GM23338 (cell line): ENCODE results near the gene ARFGEF2. TPM values are rescaled to one million over a fixed set of nuclear protein-coding genes. Genes with fewer than 3 reads are reported as not detected.
"Not testable (repeated sequence)": the region's sequence is repeated elsewhere in the genome, so short reads cannot be mapped to it uniquely, and the experiment has no call there.

Source experiments
- ATAC-seq: fragments of 200-7000 bp; cut with Tn5 transposase; 3 replicates; pipeline ENCODE4 v1.9.1; 2020
- DNase-seq: peaks from one replicate; pipeline ENCODE4 v3.0.0-alpha.2; 2015; ENCODE audit warnings: low spot score
- H2AFZ ChIP-seq: fragments of 200-600 bp; sonication (generic); 2 replicates; pipeline ENCODE4 v1.8.0; 2016; ENCODE audit warnings: antibody characterized with exemption, mild to moderate bottlenecking, moderate library complexity
- H3F3A ChIP-seq: fragments of 200-600 bp; sonication (generic); replicated peaks from 2 replicates; pipeline ENCODE4 v1.8.0; 2017; ENCODE audit warnings: antibody characterized with exemption, mixed run types, low read depth
- H3K27ac ChIP-seq: fragments of 200-600 bp; sonication (generic); 2 replicates; pipeline ENCODE4 v1.6.1; 2016; ENCODE audit warnings: low read depth
- H3K27me3 ChIP-seq: fragments of 200-600 bp; sonication (generic); 2 replicates; pipeline ENCODE4 v1.8.0; 2016; ENCODE audit warnings: mild to moderate bottlenecking, mixed run types, moderate library complexity; ENCODE audit not compliant: insufficient read depth
- H3K36me3 ChIP-seq: fragments of 200-600 bp; sonication (generic); 2 replicates; pipeline ENCODE4 v1.8.0; 2016; ENCODE audit warnings: mild to moderate bottlenecking; ENCODE audit not compliant: insufficient read depth
- H3K4me1 ChIP-seq: fragments of 200-600 bp; sonication (generic); 2 replicates; pipeline ENCODE4 v1.8.0; 2016; ENCODE audit warnings: mild to moderate bottlenecking, moderate library complexity; ENCODE audit not compliant: insufficient read depth
- H3K4me2 ChIP-seq: fragments of 200-600 bp; sonication (generic); 2 replicates; pipeline ENCODE4 v1.7.1; 2017; ENCODE audit warnings: mixed run types
- H3K4me3 ChIP-seq: fragments of 200-600 bp; sonication (generic); 2 replicates; pipeline ENCODE4 v1.6.1; 2016; ENCODE audit warnings: mixed run types
- H3K79me2 ChIP-seq: fragments of 200-600 bp; sonication (generic); replicated peaks from 2 replicates; pipeline ENCODE4 v1.8.0; 2017; ENCODE audit warnings: mild to moderate bottlenecking; ENCODE audit not compliant: insufficient read depth
- H3K9me2 ChIP-seq: fragments of 200-600 bp; sonication (generic); 2 replicates; pipeline ENCODE4 v1.8.0; 2017; ENCODE audit not compliant: insufficient read depth
- H4K20me1 ChIP-seq: fragments of 200-600 bp; sonication (generic); replicated peaks from 2 replicates; pipeline ENCODE4 v1.8.0; 2017; ENCODE audit warnings: mild to moderate bottlenecking; ENCODE audit not compliant: insufficient read depth
- H3K27ac Mint-ChIP-seq: 2 replicates; pipeline ENCODE4 v1.8.0; 2020; ENCODE audit warnings: inconsistent platforms, mild to moderate bottlenecking, moderate library complexity, mixed read lengths
- H3K27me3 Mint-ChIP-seq: 3 replicates; pipeline ENCODE4 v1.8.0; 2022; ENCODE audit warnings: low read depth, mild to moderate bottlenecking, moderate library complexity, mixed read lengths, inconsistent platforms; ENCODE audit not compliant: insufficient read depth, poor library complexity
- H3K36me3 Mint-ChIP-seq: 3 replicates; pipeline ENCODE4 v1.8.0; 2021; ENCODE audit warnings: low read depth, mild to moderate bottlenecking, inconsistent platforms, moderate library complexity, mixed read lengths
- H3K4me1 Mint-ChIP-seq: 3 replicates; pipeline ENCODE4 v1.8.0; 2020; ENCODE audit warnings: mild to moderate bottlenecking, inconsistent platforms, mixed read lengths
- H3K4me3 Mint-ChIP-seq: 3 replicates; pipeline ENCODE4 v1.8.0; 2021; ENCODE audit warnings: moderate library complexity, mild to moderate bottlenecking, inconsistent platforms, mixed read lengths
- H3K9me3 Mint-ChIP-seq: 3 replicates; pipeline ENCODE4 v1.8.0; 2020; ENCODE audit warnings: moderate library complexity, mild to moderate bottlenecking, inconsistent platforms, mixed read lengths
- CREB1 ChIP-seq: fragments of 250-450 bp; sonication (Bioruptor Pico); IDR thresholded peaks from 2 replicates; pipeline ENCODE4 v1.5.0; 2020; ENCODE audit warnings: low read depth, mild to moderate bottlenecking, moderate library complexity
- EZH2 ChIP-seq: fragments of 200-600 bp; sonication (generic); IDR thresholded peaks from one replicate; pipeline ENCODE4 v1.8.0; 2017; ENCODE audit warnings: antibody characterized with exemption, mild to moderate bottlenecking, low read depth; ENCODE audit not compliant: unreplicated experiment
- JUNB ChIP-seq: IDR thresholded peaks from one replicate; pipeline ENCODE4 v1.6.1; 2016; ENCODE audit warnings: antibody characterized with exemption; ENCODE audit not compliant: unreplicated experiment
- ZNF114 ChIP-seq: fragments of 250-450 bp; sonication (Bioruptor Pico); IDR thresholded peaks from 2 replicates; pipeline ENCODE4 v1.5.0; 2020; ENCODE audit warnings: mild to moderate bottlenecking, moderate library complexity
- ZNF331 ChIP-seq: fragments of 250-450 bp; sonication (Bioruptor Pico); IDR thresholded peaks from 2 replicates; pipeline ENCODE4 v1.5.0; 2020; ENCODE audit warnings: low read depth, mild to moderate bottlenecking, moderate library complexity
- ZNF462 ChIP-seq: fragments of 250-450 bp; sonication (Bioruptor Pico); IDR thresholded peaks from 2 replicates; pipeline ENCODE4 v1.5.0; 2020; ENCODE audit warnings: mild to moderate bottlenecking, moderate library complexity
- polyA plus RNA-seq: library from polyadenylated mRNA; unstranded; fragments of >200 nt; fragmentation: Nextera tagmentation; extraction: Ambion mirVana; gene quantifications from 2 replicates; pipeline ENCODE4 v1.2.1, GENCODE V29; 2016
- total RNA-seq: library from RNA; depleted of rRNA; stranded (reverse); fragments of >200 nt; shearing (Covaris generic); gene quantifications from 2 replicates; pipeline ENCODE4 v1.2.3, GENCODE V29; 2014
- TF ChIP-seq, protein P1 (sequence below): IDR thresholded peaks from 2 replicates; pipeline ENCODE4 v1.6.1; 2016; ENCODE audit warnings: antibody characterized with exemption

Gene ARFGEF2
- total and polyA plus RNA-seq, 2 experiments from 2014 or later: 7.2 to 25.5 TPM

GRCh38 chr20:48975955-48976354 is 54.4 kb downstream of the ARFGEF2 start:
- peaks cover 41% of the 10 kb centered on the region for H3K36me3 ChIP-seq
- H3K4me1 ChIP-seq: no peaks in the 10 kb centered on the region
- Mint-ChIP-seq H3K36me3 (peaks cover 52% of the 10 kb centered on the region), H3K4me3 (no peak overlapping the region), H3K27ac (no peak overlapping the region), H3K4me1 (no peaks in the 10 kb centered on the region), H3K9me3 (no peaks in the 10 kb centered on the region), H3K27me3 (no peaks in the 10 kb centered on the region)
- no peak overlapping the region for H2AFZ ChIP-seq
- H4K20me1 ChIP-seq: peaks cover 5% of the 10 kb centered on the region; the same call in 1 of the 2 replicates
- no peaks in the 10 kb centered on the region for H3F3A ChIP-seq
- TF ChIP-seq ZNF331 (CRISPR knock-in tag) (no peak), CREB1 (CRISPR knock-in tag) (no peak), ZNF114 (no peak), EZH2 (no peak), JUNB (no peak), ZNF462 (CRISPR knock-in tag) (no peak)
- TF ChIP-seq, protein P1, sequence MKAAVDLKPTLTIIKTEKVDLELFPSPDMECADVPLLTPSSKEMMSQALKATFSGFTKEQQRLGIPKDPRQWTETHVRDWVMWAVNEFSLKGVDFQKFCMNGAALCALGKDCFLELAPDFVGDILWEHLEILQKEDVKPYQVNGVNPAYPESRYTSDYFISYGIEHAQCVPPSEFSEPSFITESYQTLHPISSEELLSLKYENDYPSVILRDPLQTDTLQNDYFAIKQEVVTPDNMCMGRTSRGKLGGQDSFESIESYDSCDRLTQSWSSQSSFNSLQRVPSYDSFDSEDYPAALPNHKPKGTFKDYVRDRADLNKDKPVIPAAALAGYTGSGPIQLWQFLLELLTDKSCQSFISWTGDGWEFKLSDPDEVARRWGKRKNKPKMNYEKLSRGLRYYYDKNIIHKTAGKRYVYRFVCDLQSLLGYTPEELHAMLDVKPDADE: no peak
- no peak overlapping the region for H3K4me2 ChIP-seq
- H3K27me3 ChIP-seq: no peaks in the 10 kb centered on the region
- no peak overlapping the region for H3K27ac ChIP-seq
- ATAC-seq (no peak), DNase-seq (no peak)
- H3K9me2 ChIP-seq: no peaks in the 10 kb centered on the region
- peaks cover 4% of the 10 kb centered on the region; the same call in 1 of the 2 replicates for H3K79me2 ChIP-seq
- H3K4me3 ChIP-seq: no peak overlapping the region

- DNase-seq, H3K4me3 Mint-ChIP-seq, H3K4me1 ChIP-seq, H3K27ac ChIP-seq, H3K27ac Mint-ChIP-seq, H3K4me3 ChIP-seq, H3K4me1 Mint-ChIP-seq, H4K20me1 ChIP-seq, H3K9me2 ChIP-seq, H3K79me2 ChIP-seq, ATAC-seq, H3F3A ChIP-seq, H3K27me3 ChIP-seq, H3K27me3 Mint-ChIP-seq, H2AFZ ChIP-seq, H3K4me2 ChIP-seq: not testable (repeated sequence)
- Mint-ChIP-seq H3K36me3 (peaks cover 78% of the 10 kb centered on the region), H3K9me3 (peaks cover 24% of the 10 kb centered on the region)
- peaks cover 40% of the 10 kb centered on the region for H3K36me3 ChIP-seq
These were observed 58.5 kb downstream of the ARFGEF2 start for GRCh38 chr20:48979980-48980379.
